Measurements from ENCODE around the gene PI3. TPM values are rescaled to one million over a fixed set of nuclear protein-coding genes. Genes with fewer than 3 reads are reported as not detected.

PI3 gene
- total RNA-seq, 6 donors from 2014 or later, result 3.2 to 16.7 (median 5.2) TPM; not detected in 1

DNA sequence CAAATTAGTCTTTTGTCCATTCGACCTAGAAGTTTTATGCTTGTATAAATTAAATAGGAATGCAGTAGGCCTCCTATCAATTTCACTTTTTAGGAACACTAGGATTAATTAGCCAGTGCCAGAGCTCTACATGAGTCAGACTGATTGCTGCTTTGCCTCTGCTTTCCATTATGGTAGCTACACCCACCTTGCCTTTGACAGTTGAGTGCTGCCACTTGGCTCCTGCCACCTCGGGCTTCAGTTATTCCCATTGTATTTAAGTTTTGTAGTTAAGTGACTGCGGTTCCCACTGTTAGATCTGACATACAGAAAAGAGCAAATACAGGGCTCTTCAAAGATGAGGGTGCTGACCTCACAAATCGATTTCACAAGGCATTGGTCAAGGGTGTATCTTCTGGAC, 33.9 kb upstream of the PI3 start:
- no peak for DNase-seq
- H3K27ac ChIP-seq, result no peak overlapping the region
- peaks cover 0 to 7% (median 2%) of the 10 kb centered on the region in 4 donors for H3K4me1 ChIP-seq
- 80 to 82% methylated on average over 4 of the region's 4 CpGs for WGBS, 2 donors
- ATAC-seq (ENCODE audit: low FRiP score in 2 of 2), result no peak
- H3K36me3 ChIP-seq, result no peaks in the 10 kb centered on the region
- TF ChIP-seq, protein P1, sequence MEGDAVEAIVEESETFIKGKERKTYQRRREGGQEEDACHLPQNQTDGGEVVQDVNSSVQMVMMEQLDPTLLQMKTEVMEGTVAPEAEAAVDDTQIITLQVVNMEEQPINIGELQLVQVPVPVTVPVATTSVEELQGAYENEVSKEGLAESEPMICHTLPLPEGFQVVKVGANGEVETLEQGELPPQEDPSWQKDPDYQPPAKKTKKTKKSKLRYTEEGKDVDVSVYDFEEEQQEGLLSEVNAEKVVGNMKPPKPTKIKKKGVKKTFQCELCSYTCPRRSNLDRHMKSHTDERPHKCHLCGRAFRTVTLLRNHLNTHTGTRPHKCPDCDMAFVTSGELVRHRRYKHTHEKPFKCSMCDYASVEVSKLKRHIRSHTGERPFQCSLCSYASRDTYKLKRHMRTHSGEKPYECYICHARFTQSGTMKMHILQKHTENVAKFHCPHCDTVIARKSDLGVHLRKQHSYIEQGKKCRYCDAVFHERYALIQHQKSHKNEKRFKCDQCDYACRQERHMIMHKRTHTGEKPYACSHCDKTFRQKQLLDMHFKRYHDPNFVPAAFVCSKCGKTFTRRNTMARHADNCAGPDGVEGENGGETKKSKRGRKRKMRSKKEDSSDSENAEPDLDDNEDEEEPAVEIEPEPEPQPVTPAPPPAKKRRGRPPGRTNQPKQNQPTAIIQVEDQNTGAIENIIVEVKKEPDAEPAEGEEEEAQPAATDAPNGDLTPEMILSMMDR (IDR thresholded peaks at IDR 0.05), result no peak
- TF ChIP-seq EP300 (IDR thresholded peaks at IDR 0.05) (no peak), POLR2AphosphoS5 (IDR thresholded peaks at IDR 0.05) (no peak), POLR2A (IDR thresholded peaks at IDR 0.05) (no peak)
- no peaks in the 10 kb centered on the region for H3K27me3 ChIP-seq
- H3K4me3 ChIP-seq, result no peak overlapping the region
- no peaks in the 10 kb centered on the region for H3K9me3 ChIP-seq

GRCh38 chr20:45149062-45149461, 25.6 kb upstream of the PI3 start:
- no peaks in the 10 kb centered on the region for H3K9me3 ChIP-seq
- H3K27me3 ChIP-seq, result no peaks in the 10 kb centered on the region
- no peak for DNase-seq
- no peak for TF ChIP-seq EP300 (IDR thresholded peaks at IDR 0.05)
- TF ChIP-seq POLR2AphosphoS5 (IDR thresholded peaks at IDR 0.05), result no peak
- TF ChIP-seq POLR2A (IDR thresholded peaks at IDR 0.05), result no peak
- TF ChIP-seq, protein P1 (IDR thresholded peaks at IDR 0.05), result no peak
- 93 to 96% methylated on average over 3 of the region's 3 CpGs for WGBS, 2 donors
- ATAC-seq (ENCODE audit: low FRiP score in 2 of 2), result no peak
- H3K27ac ChIP-seq, result no peak overlapping the region
- H3K4me3 ChIP-seq, result no peak overlapping the region
- H3K4me1 ChIP-seq, result peaks cover 0 to 8% (median 0%) of the 10 kb centered on the region in 4 donors
- H3K36me3 ChIP-seq, result no peaks in the 10 kb centered on the region

DNA sequence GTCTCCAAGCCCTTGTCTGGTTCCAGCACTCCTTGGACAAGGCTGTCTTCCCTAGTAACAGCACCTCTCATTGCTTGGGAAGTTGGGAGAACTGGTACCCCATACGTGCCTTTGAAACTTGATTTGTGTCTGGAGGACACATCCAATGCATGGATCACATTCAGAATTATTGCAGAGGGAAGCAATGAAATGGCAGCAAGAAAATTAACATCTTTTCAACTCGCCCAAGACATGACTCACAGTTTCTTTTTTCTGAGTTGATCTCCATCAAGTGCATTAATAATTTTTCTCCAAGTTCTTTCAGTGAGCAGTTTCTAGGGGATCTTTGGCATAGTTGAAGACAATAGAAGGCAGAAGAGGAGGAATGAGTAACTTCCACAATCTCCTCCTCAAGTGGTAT, 22.3 kb upstream of the PI3 start:
- no peak overlapping the region for H3K4me3 ChIP-seq
- 65 to 77% methylated on average over 2 of the region's 2 CpGs for WGBS, 2 donors
- TF ChIP-seq, protein P1 (IDR thresholded peaks at IDR 0.05), result no peak
- TF ChIP-seq POLR2A (IDR thresholded peaks at IDR 0.05), result no peak
- no peak for TF ChIP-seq EP300 (IDR thresholded peaks at IDR 0.05)
- TF ChIP-seq POLR2AphosphoS5 (IDR thresholded peaks at IDR 0.05), result no peak
- H3K9me3 ChIP-seq, result peaks cover 0 to 3% (median 0%) of the 10 kb centered on the region in 4 donors
- no peaks in the 10 kb centered on the region for H3K36me3 ChIP-seq
- H3K27ac ChIP-seq, result no peak overlapping the region
- ATAC-seq (ENCODE audit: low FRiP score in 2 of 2) (no peak), DNase-seq (no peak)
- peaks cover 0 to 8% (median 0%) of the 10 kb centered on the region in 4 donors for H3K4me1 ChIP-seq
- H3K27me3 ChIP-seq, result no peaks in the 10 kb centered on the region

GRCh38 chr20:45153147-45153546, 21.6 kb upstream of the PI3 start:
- Histone ChIP-seq H3K27me3 (no peaks in the 10 kb centered on the region), H3K27ac (no peak overlapping the region), H3K36me3 (no peaks in the 10 kb centered on the region), H3K4me3 (no peak overlapping the region), H3K4me1 (peaks cover 0 to 8% (median 0%) of the 10 kb centered on the region in 4 donors), H3K9me3 (peaks cover 0 to 3% (median 0%) of the 10 kb centered on the region in 4 donors)
- TF ChIP-seq POLR2AphosphoS5 (IDR thresholded peaks at IDR 0.05) (no peak), EP300 (IDR thresholded peaks at IDR 0.05) (no peak), POLR2A (IDR thresholded peaks at IDR 0.05) (no peak)
- TF ChIP-seq, protein P1 (IDR thresholded peaks at IDR 0.05), result no peak
- ATAC-seq (ENCODE audit: low FRiP score in 2 of 2) (no peak), DNase-seq (no peak)
- WGBS, 2 donors, result 83% methylated on average over 3 of the region's 3 CpGs

GRCh38 chr20:45153752-45154151, 20.9 kb upstream of the PI3 start:
- Histone ChIP-seq H3K4me1 (peaks cover 0 to 8% (median 0%) of the 10 kb centered on the region in 4 donors), H3K27me3 (no peaks in the 10 kb centered on the region), H3K9me3 (peaks cover under 1 to 3% (median under 1%) of the 10 kb centered on the region in 4 donors), H3K4me3 (no peak overlapping the region), H3K36me3 (no peaks in the 10 kb centered on the region), H3K27ac (no peak overlapping the region)
- DNase-seq (no peak), ATAC-seq (ENCODE audit: low FRiP score in 2 of 2) (peak; percentile 42 to 68)
- WGBS, 2 donors, result 87 to 89% methylated on average over 1 of the region's 1 CpG
- TF ChIP-seq POLR2AphosphoS5 (IDR thresholded peaks at IDR 0.05), result no peak
- TF ChIP-seq, protein P1 (IDR thresholded peaks at IDR 0.05), result no peak
- no peak for TF ChIP-seq EP300 (IDR thresholded peaks at IDR 0.05)
- TF ChIP-seq POLR2A (IDR thresholded peaks at IDR 0.05), result no peak
